Brain microvascular endothelial cell (primary cell): ENCODE results near the gene CHST15.

Experiments used
- DNase-seq: peaks from one replicate; pipeline ENCODE4 v3.0.0-alpha.2; 2020
- H3K27ac ChIP-seq: fragments of 250-450 bp; sonication (Bioruptor Pico); 2 replicates; pipeline ENCODE4 v1.5.1; 2020; ENCODE audit warnings: mild to moderate bottlenecking, moderate library complexity
- H3K27me3 ChIP-seq: fragments of 250-450 bp; sonication (Bioruptor Pico); replicated peaks from 2 replicates; pipeline ENCODE4 v1.5.1; 2020; ENCODE audit warnings: mild to moderate bottlenecking
- H3K36me3 ChIP-seq: fragments of 250-450 bp; sonication (Bioruptor Pico); replicated peaks from 2 replicates; pipeline ENCODE4 v1.5.1; 2020; ENCODE audit warnings: mild to moderate bottlenecking
- H3K4me3 ChIP-seq: 2 replicates; pipeline ENCODE4 v1.5.1; 2011; ENCODE audit warnings: low read depth, mild to moderate bottlenecking, control low read depth, low read length, moderate library complexity
- in situ Hi-C: cut with HindIII; loops from 2 replicates; pipeline ENCODE4 v1.10.0; 2017; ENCODE audit warnings: low sequenced_read_pairs, low pct_ligation_motif_present
- TF ChIP-seq, protein P1 (sequence below): IDR thresholded peaks from 2 replicates; pipeline ENCODE4 v1.5.1; 2011; ENCODE audit warnings: low read depth, mild to moderate bottlenecking, moderate library complexity, low read length, control low read depth, inconsistent platforms; ENCODE audit errors: missing control alignments

Gene CHST15

DNA sequence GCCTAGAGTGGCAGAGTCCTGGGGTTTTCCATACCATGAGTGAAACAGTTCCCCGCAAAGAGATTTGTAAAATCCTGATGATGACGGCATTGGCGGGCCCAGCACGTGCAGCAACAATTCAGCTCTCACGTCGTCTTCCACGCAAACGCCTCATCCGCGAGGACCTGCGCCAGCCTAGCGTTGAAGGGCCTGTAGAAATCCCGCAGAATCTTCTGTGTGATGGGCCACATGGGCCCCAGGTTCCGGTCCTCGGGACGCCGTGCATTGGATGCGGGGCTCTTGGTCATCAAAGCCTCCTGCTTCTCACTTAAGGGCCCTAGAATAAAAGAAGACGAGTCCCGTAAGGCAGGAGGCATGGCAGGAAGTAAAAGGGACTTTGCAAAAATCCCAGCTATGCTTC is 83.4 kb downstream of the CHST15 start:
- DNase-seq = no peak
- Histone ChIP-seq H3K36me3 (no peaks in the 10 kb centered on the region), H3K27ac (no peak overlapping the region), H3K4me3 (no peak overlapping the region), H3K27me3 (no peaks in the 10 kb centered on the region)
- TF ChIP-seq, protein P1, sequence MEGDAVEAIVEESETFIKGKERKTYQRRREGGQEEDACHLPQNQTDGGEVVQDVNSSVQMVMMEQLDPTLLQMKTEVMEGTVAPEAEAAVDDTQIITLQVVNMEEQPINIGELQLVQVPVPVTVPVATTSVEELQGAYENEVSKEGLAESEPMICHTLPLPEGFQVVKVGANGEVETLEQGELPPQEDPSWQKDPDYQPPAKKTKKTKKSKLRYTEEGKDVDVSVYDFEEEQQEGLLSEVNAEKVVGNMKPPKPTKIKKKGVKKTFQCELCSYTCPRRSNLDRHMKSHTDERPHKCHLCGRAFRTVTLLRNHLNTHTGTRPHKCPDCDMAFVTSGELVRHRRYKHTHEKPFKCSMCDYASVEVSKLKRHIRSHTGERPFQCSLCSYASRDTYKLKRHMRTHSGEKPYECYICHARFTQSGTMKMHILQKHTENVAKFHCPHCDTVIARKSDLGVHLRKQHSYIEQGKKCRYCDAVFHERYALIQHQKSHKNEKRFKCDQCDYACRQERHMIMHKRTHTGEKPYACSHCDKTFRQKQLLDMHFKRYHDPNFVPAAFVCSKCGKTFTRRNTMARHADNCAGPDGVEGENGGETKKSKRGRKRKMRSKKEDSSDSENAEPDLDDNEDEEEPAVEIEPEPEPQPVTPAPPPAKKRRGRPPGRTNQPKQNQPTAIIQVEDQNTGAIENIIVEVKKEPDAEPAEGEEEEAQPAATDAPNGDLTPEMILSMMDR = no peak
- in situ Hi-C loops = no loop called here

DNA sequence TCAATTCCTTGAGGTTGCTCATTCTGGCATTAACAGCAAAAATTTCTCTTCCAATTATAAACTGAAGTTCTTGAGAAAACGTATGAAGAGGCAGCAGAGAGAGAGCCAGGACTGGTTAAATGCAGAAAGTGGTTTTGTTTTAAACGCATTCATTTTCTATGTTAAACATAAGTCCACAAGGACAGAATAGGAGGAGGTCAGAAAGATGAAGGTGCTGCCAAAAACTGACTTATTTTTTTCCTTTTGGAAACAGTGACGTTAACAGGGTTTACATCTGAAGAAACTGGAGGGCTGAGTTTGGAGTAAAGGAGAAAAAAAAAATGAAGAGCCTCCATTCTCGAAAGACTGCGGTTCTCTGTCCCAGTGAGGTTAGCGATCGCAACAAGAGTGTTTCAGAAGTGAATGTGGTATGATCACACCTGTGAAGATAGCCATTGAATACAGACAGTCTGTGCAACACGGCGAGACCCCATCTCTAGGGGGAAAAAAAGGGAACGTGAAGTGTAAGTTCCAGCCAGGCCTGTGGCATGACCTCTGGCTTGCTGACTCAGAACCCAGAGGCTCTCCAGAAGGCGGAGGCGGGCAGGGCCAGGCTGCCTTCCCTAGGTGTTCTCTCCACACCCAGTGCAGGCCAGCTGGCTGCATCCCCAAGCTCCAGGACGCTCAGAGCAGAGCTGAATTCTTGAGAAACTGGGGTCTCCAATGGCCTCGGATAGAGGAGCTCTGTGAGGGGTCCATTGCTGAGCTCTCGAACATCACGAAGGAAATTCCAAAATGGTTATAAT is 84.0 kb downstream of the CHST15 start:
- H3K36me3 ChIP-seq = no peaks in the 10 kb centered on the region
- no peak overlapping the region for H3K27ac ChIP-seq
- no peak overlapping the region for H3K4me3 ChIP-seq
- TF ChIP-seq, protein P1 = no peak
- in situ Hi-C loops = no loop called here
- DNase-seq = no peak
- no peaks in the 10 kb centered on the region for H3K27me3 ChIP-seq

DNA sequence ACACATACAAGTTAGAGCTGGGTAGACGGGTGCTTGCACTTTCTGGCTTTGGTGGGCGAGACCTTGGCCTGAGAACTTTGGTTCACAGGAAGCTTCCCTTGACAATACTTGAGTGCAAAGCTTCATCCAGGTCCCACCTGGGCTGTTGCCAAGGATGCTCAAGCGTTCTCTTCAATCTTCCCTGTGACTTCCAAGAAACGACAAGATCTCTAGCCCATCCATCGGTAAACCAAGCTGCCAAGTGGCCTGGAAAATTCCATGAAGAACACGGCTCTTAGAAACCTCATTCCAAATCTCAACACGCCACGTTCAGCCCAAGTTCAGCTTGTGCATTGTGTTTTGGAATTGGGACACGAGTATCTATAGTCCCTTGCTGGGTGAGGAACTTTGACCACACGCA is 84.7 kb downstream of the CHST15 start:
- no peak for DNase-seq
- in situ Hi-C loops = no loop called here
- Histone ChIP-seq H3K27me3 (no peaks in the 10 kb centered on the region), H3K4me3 (no peak overlapping the region), H3K27ac (no peak overlapping the region), H3K36me3 (no peaks in the 10 kb centered on the region)
- TF ChIP-seq, protein P1 = no peak

DNA sequence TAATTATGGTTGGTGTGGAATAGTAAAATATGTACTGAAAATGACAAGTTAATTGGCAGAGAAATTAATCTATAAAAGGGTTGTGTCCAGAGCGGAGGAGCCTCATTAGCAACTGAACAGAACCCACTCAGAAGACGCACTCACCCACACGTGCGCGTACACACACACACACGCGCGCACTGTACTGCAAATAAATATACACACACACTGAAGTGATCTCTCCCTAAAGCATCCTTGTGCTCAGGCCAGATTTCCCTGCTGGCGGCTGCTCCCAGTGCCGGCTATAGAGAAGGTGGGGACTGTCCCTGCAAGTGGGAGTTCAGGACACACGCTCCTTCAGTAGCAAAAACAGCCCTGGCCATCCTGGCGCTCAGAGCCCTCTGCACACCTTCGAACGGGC is 85.2 kb downstream of the CHST15 start:
- no peak for DNase-seq
- H3K27ac ChIP-seq = no peak overlapping the region
- H3K4me3 ChIP-seq = no peak overlapping the region
- H3K36me3 ChIP-seq = no peaks in the 10 kb centered on the region
- no peaks in the 10 kb centered on the region for H3K27me3 ChIP-seq
- TF ChIP-seq, protein P1 = no peak
- in situ Hi-C loops = no loop called here

DNA sequence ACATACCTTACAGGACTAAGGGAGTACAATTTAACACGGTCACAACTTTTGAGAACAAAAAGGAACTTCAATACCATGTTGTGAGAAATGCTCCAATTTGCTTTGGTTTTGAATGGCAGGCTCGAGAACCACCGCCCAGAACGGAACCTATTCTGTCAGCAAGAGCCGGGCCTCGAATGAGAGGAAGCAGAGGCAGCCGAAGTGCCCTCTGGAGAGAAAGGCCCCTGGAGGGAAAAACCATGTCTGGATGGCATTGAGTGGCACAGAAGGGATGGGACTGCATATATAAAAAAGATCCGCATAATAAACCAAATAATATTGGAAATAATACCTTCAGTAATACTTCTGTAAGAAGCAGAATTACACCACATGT is 85.6 kb downstream of the CHST15 start:
- Histone ChIP-seq H3K27ac (no peak overlapping the region), H3K4me3 (no peak overlapping the region), H3K36me3 (no peaks in the 10 kb centered on the region), H3K27me3 (no peaks in the 10 kb centered on the region)
- in situ Hi-C loops = no loop called here
- TF ChIP-seq, protein P1 = no peak
- no peak for DNase-seq
